Breast epithelium (tissue), 4 donors: ENCODE results near the gene STK32A. TPM values are rescaled to one million over a fixed set of nuclear protein-coding genes. Genes with fewer than 3 reads are reported as not detected.

Experiments used
- DNase-seq, 2 donors: peaks; one replicate each; pipeline ENCODE4 v3.0.0-alpha.2; 2019; ENCODE audit warnings: low spot score in 2 of 2
- H3K27ac ChIP-seq, 2 donors: fragments of 200-600 bp; sonication (generic) in 1 of 2; one replicate each; pipeline ENCODE4 v1.5.1; 2016 to 2019; ENCODE audit warnings: mild to moderate bottlenecking in 1 of 2
- H3K27me3 ChIP-seq, 2 donors: fragments of 200-600 bp; sonication (generic) in 1 of 2; one replicate each; pipeline versions ENCODE4 v1.5.1 to v1.6.0; 2017 to 2019; ENCODE audit warnings: control low read depth in 1 of 2, mild to moderate bottlenecking in 1 of 2
- H3K36me3 ChIP-seq: fragments of 200-600 bp; one replicate; pipeline ENCODE4 v1.5.1; 2019
- H3K4me1 ChIP-seq, 2 donors: fragments of 200-600 bp; sonication (generic); one replicate each; pipeline ENCODE4 v1.5.1; 2016 to 2019; ENCODE audit warnings: control low read depth in 1 of 2
- H3K4me3 ChIP-seq, 3 donors: fragments of 200-600 bp; sonication (generic); 1 replicate in 2 of 3; 2 replicates in 1 of 3; pipeline ENCODE4 v1.5.1; 2016 to 2019; ENCODE audit warnings: mild to moderate bottlenecking in 3 of 3, moderate library complexity in 2 of 3
- H3K9me3 ChIP-seq, 2 donors: fragments of 200-600 bp; sonication (generic) in 1 of 2; one replicate each; pipeline ENCODE4 v1.5.1; 2016 to 2019; ENCODE audit warnings: control low read depth in 1 of 2
- POLR2A ChIP-seq: fragments of 450-650 bp; IDR thresholded peaks from one replicate; pipeline ENCODE4 v1.6.1; 2016; ENCODE audit warnings: antibody characterized with exemption, mild to moderate bottlenecking, moderate library complexity
- POLR2AphosphoS5 ChIP-seq, 3 donors: sonication (generic); formaldehyde crosslinking; IDR thresholded peaks; one replicate each; pipeline ENCODE4 v1.6.1; 2017; ENCODE audit warnings: antibody characterized with exemption in 3 of 3
- intact Hi-C: fragments of 100-400 bp; cut with DNase I; formaldehyde crosslinking; loops from one replicate; pipeline ENCODE4 v1.15.1; 2023; ENCODE audit warnings: low total_unique reads
- total RNA-seq, 3 donors: library from RNA; depleted of rRNA; stranded (reverse); fragments of >200 nt; gene quantifications; one replicate each; pipeline ENCODE4 v1.1.0, GENCODE V29; 2016
- TF ChIP-seq, protein P1 (sequence below), 3 donors: fragments of 450-650 bp; IDR thresholded peaks; one replicate each; pipeline ENCODE4 v1.5.1; 2016 to 2017; ENCODE audit warnings: antibody characterized with exemption in 3 of 3, mild to moderate bottlenecking in 3 of 3, moderate library complexity in 3 of 3

The STK32A gene
- total RNA-seq, 3 donors from 2014 or later: 2.0 to 6.9 (median 3.5) TPM

DNA sequence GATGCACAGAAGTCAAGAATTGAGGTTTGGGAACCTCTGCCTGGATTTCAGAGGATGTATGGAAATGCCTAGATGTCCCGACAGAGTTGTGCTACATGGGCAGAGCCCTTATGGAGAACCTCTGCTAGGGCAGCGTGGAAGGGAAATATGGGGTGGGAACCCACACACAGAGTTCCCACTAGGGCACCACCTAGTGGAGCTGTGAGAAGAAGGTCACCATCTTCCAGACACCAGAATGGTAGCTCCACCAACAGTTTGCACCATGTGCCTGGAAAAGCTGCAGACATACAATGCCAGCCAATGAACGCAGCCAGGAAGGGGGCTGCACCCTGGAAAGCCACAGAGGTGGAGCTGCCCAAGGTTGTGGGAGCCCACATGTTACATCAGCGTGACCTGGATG lies 104.5 kb downstream of the STK32A start:
- Histone ChIP-seq H3K9me3 (peaks cover 0 to 3% of the 10 kb centered on the region in 2 donors), H3K4me3 (no peak overlapping the region), H3K27me3 (no peaks in the 10 kb centered on the region), H3K27ac (no peak overlapping the region), H3K36me3 (no peaks in the 10 kb centered on the region), H3K4me1 (no peaks in the 10 kb centered on the region)
- DNase-seq: no peak
- TF ChIP-seq POLR2A (no peak), POLR2AphosphoS5 (IDR thresholded peaks at IDR 0.05) (no peak)
- TF ChIP-seq, protein P1, sequence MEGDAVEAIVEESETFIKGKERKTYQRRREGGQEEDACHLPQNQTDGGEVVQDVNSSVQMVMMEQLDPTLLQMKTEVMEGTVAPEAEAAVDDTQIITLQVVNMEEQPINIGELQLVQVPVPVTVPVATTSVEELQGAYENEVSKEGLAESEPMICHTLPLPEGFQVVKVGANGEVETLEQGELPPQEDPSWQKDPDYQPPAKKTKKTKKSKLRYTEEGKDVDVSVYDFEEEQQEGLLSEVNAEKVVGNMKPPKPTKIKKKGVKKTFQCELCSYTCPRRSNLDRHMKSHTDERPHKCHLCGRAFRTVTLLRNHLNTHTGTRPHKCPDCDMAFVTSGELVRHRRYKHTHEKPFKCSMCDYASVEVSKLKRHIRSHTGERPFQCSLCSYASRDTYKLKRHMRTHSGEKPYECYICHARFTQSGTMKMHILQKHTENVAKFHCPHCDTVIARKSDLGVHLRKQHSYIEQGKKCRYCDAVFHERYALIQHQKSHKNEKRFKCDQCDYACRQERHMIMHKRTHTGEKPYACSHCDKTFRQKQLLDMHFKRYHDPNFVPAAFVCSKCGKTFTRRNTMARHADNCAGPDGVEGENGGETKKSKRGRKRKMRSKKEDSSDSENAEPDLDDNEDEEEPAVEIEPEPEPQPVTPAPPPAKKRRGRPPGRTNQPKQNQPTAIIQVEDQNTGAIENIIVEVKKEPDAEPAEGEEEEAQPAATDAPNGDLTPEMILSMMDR (IDR thresholded peaks at IDR 0.05): no peak
- intact Hi-C loops: no loop called here

DNA sequence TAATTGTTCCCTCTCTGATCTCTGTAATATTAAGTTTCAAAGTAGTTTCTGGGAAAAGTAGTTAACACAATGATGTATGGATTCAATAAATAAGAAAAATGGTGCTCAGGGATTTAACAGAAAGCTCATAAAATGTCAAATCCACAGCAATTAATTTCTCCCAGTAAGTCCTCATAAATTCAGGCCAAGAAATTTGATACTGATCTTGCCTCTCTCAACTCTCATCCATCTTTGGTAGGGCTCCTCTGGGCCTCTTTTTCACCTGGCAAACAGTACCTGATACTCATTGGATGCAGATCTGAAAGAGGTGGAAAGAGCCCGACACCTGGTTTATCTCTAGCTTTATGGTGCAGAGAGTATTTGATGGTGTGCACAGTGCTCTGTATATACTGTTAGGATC lies 106.1 kb downstream of the STK32A start:
- no peak overlapping the region for H3K27ac ChIP-seq
- no peaks in the 10 kb centered on the region for H3K36me3 ChIP-seq
- intact Hi-C loops: no loop called here
- H3K27me3 ChIP-seq: no peaks in the 10 kb centered on the region
- no peak overlapping the region for H3K4me3 ChIP-seq
- H3K4me1 ChIP-seq: no peaks in the 10 kb centered on the region
- TF ChIP-seq POLR2A: no peak
- TF ChIP-seq POLR2AphosphoS5 (IDR thresholded peaks at IDR 0.05): no peak
- TF ChIP-seq, protein P1 (IDR thresholded peaks at IDR 0.05): no peak
- peaks cover 0 to 3% of the 10 kb centered on the region in 2 donors for H3K9me3 ChIP-seq
- DNase-seq: no peak

DNA sequence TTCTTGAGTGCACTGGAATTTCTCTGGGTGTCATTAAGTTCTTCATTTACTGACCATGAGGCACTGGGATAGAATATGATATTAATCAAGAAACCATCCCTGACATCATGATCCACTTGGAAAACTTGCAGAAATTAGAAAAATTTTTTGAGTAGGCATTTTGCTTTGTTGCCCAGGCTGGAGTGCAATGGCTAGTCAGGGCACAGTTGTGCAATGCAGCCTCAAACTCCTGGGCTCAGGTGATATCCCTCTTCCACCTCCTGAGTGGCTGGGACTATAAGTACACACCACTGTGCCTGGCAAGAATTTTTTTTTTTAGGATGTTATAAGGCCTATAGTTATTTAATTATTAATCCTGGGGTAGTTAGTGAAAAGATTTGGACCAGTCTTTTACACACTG lies 106.5 kb downstream of the STK32A start:
- TF ChIP-seq, protein P1 (IDR thresholded peaks at IDR 0.05): no peak
- TF ChIP-seq POLR2A: no peak
- no peak for TF ChIP-seq POLR2AphosphoS5 (IDR thresholded peaks at IDR 0.05)
- no peaks in the 10 kb centered on the region for H3K36me3 ChIP-seq
- DNase-seq: no peak
- H3K4me1 ChIP-seq: no peaks in the 10 kb centered on the region
- intact Hi-C loops: no loop called here
- no peak overlapping the region for H3K4me3 ChIP-seq
- H3K27ac ChIP-seq: no peak overlapping the region
- H3K27me3 ChIP-seq: no peaks in the 10 kb centered on the region
- peaks cover 0 to 3% of the 10 kb centered on the region in 2 donors for H3K9me3 ChIP-seq

DNA sequence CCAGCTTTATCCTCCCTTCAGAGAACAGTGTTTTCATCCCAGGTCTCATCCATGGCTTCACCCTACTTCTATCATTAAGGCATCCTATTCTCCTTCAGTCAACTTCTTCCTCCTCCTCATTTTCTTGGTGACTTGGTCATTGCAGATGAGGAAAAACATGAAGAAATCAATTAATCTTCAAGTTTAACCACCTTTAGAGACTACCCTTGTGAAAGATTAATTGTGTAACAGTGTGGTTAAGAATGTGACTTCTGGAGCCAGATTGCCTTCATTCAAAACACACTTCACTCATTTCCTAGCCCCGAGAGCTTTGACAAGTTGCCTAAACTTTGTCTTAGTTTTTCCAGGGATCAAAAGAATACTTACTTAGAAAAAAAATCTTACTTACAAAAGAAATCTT lies 110.0 kb downstream of the STK32A start:
- H3K27me3 ChIP-seq: no peaks in the 10 kb centered on the region
- intact Hi-C loops: no loop called here
- DNase-seq: no peak
- H3K9me3 ChIP-seq: no peaks in the 10 kb centered on the region
- H3K27ac ChIP-seq: no peak overlapping the region
- no peaks in the 10 kb centered on the region for H3K36me3 ChIP-seq
- H3K4me3 ChIP-seq: no peak overlapping the region
- no peak for TF ChIP-seq POLR2AphosphoS5 (IDR thresholded peaks at IDR 0.05)
- TF ChIP-seq POLR2A: no peak
- TF ChIP-seq, protein P1 (IDR thresholded peaks at IDR 0.05): no peak
- no peaks in the 10 kb centered on the region for H3K4me1 ChIP-seq

DNA sequence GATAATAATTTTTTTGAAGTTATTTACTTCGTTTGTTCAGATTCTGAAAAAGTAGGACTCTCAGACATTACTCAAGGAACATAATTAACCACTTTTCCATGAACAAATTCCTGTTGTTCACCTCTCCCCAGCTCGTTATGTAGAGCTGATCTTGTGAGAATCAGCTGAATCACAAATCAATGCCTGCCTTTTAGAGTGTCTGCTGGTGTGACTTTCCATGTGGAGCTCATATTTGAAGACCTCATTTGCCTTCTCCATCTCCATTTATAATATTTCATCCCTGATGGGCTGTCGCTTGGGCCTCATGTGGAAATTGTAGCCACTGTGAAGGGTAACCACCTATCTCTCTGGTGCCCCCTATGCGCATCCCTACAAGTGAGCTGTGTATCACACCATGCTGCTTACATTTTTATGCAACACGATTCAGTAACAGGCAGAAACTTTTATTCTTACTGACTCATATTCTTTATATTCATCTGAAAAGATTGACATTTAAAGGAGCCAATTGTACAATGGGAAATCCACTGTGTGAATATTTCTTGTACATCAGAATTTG lies 111.3 kb downstream of the STK32A start:
- Histone ChIP-seq H3K27me3 (no peaks in the 10 kb centered on the region), H3K27ac (no peak overlapping the region), H3K4me1 (no peaks in the 10 kb centered on the region), H3K9me3 (no peaks in the 10 kb centered on the region), H3K4me3 (no peak overlapping the region), H3K36me3 (no peaks in the 10 kb centered on the region)
- intact Hi-C loops: no loop called here
- TF ChIP-seq, protein P1 (IDR thresholded peaks at IDR 0.05): no peak
- TF ChIP-seq POLR2A: no peak
- no peak for TF ChIP-seq POLR2AphosphoS5 (IDR thresholded peaks at IDR 0.05)
- DNase-seq: no peak
